HepG2 (cell line): ENCODE data around the gene CALN1. TPM values are rescaled to one million over a fixed set of nuclear protein-coding genes. Genes with fewer than 3 reads are reported as not detected.

Experiments
- ATAC-seq: fragments of 200-7000 bp; cut with Tn5 transposase; 3 replicates; pipeline ENCODE4 v1.9.1; 2020; ENCODE audit warnings: mild to moderate bottlenecking, moderate library complexity
- BruUV-seq: library from RNA; stranded (reverse); fragments of 400-500 nt; replicated peaks from 2 replicates; lab custom pipeline; 2021; lab: Mats Ljungman, UMichigan
- CTCF ChIA-PET: fragments of 300-600 bp; formaldehyde crosslinking; extraction: SDS; loops from one replicate; lab custom pipeline; 2021; ENCODE audit warnings: low total read pairs, inconsistent platforms, low intra/inter-chr PET ratio; lab: Yijun Ruan, JAX
- POLR2A ChIA-PET: fragments of 350-600 bp; sonication (Branson Sonifier 250); formaldehyde crosslinking; loops from one replicate; lab custom pipeline; 2020; ENCODE audit warnings: antibody characterized with exemption, inconsistent platforms; lab: Yijun Ruan, JAX
- DNase-seq: peaks from one replicate; pipeline ENCODE4 v3.0.0-alpha.2; 2015; ENCODE audit warnings: low spot score
- FAIRE-seq: peaks from 3 replicates; lab custom pipeline; 2011; peaks lifted over from hg19 to GRCh38; lab: Jason Lieb, UNC
- H2AFZ ChIP-seq: one replicate; pipeline ENCODE4 v1.6.1; 2011; ENCODE audit warnings: low read length, inconsistent platforms
- H3K27ac ChIP-seq: fragments of 300-600 bp; 3 replicates; pipeline ENCODE4 v1.8.0; 2011; ENCODE audit warnings: mixed run types, mild to moderate bottlenecking, mixed read lengths, low read length, inconsistent platforms; ENCODE audit not compliant: insufficient read depth; ENCODE audit errors: extremely low read length
- H3K27me3 ChIP-seq, 2 experiments: fragments of 200-600 bp in 1 of 2; 2 replicates in 1 of 2; 3 replicates in 1 of 2; pipeline versions ENCODE4 v1.6.0 to v1.8.0; 2011; ENCODE audit warnings: low read length in 2 of 2, mild to moderate bottlenecking in 2 of 2, moderate library complexity in 2 of 2, inconsistent platforms in 1 of 2; ENCODE audit not compliant: insufficient read depth in 2 of 2, control insufficient read depth in 1 of 2
- H3K36me3 ChIP-seq, 2 experiments: fragments of 200-600 bp in 1 of 2; replicated peaks in 1 of 2; 2 replicates in 1 of 2; 3 replicates in 1 of 2; pipeline versions ENCODE4 v1.5.1 to v1.8.0; 2011; ENCODE audit warnings: low read length in 2 of 2, inconsistent platforms in 1 of 2; ENCODE audit not compliant: insufficient read depth in 2 of 2, control insufficient read depth in 1 of 2
- H3K4me1 ChIP-seq: 2 replicates; pipeline ENCODE4 v1.5.1; 2012; ENCODE audit warnings: low read length, inconsistent platforms; ENCODE audit not compliant: insufficient read depth
- H3K4me2 ChIP-seq: 2 replicates; pipeline ENCODE4 v1.6.0; 2011; ENCODE audit warnings: low read depth, low read length, inconsistent platforms
- H3K4me3 ChIP-seq, 3 experiments: fragments of 200-600 bp in 1 of 3; sonication (generic), shearing (Covaris generic) in 1 of 3; replicated peaks in 1 of 3; 2 replicates each; pipeline ENCODE4 v1.5.1; 2011 to 2016; ENCODE audit warnings: low read length in 3 of 3, inconsistent platforms in 2 of 3, low read depth in 2 of 3, mild to moderate bottlenecking in 2 of 3, control low read depth in 1 of 3, mixed read lengths in 1 of 3; ENCODE audit not compliant: insufficient read depth in 1 of 3
- H3K79me2 ChIP-seq: one replicate; pipeline ENCODE4 v1.6.1; 2011; ENCODE audit warnings: low read length, inconsistent platforms; ENCODE audit not compliant: insufficient read depth
- H3K9ac ChIP-seq: 2 replicates; pipeline ENCODE4 v1.6.0; 2011; ENCODE audit warnings: mild to moderate bottlenecking, low read depth, low read length, inconsistent platforms; ENCODE audit not compliant: insufficient read depth
- H3K9me3 ChIP-seq: 2 replicates; pipeline ENCODE4 v1.5.1; 2012; ENCODE audit warnings: mild to moderate bottlenecking, low read length
- H4K20me1 ChIP-seq: 2 replicates; pipeline ENCODE4 v1.6.0; 2011; ENCODE audit warnings: inconsistent platforms, mild to moderate bottlenecking, low read length, moderate library complexity; ENCODE audit not compliant: insufficient read depth
- ARNT ChIP-seq: fragments of 450-650 bp; IDR thresholded peaks from 2 replicates; pipeline ENCODE4 v1.6.1; 2017
- EED ChIP-seq: sonication (generic); formaldehyde crosslinking; IDR thresholded peaks from 2 replicates; pipeline ENCODE4 v1.5.0; 2020; ENCODE audit warnings: mild to moderate bottlenecking, missing genetic modification reagents
- SALL2 ChIP-seq: sonication (generic); formaldehyde crosslinking; IDR thresholded peaks from 2 replicates; pipeline ENCODE4 v1.8.1; 2023; ENCODE audit warnings: mild to moderate bottlenecking, missing genetic modification reagents, inconsistent platforms
- ZNF12 ChIP-seq: sonication (generic); formaldehyde crosslinking; IDR thresholded peaks from 2 replicates; pipeline ENCODE4 v1.5.0; 2020; ENCODE audit warnings: missing genetic modification reagents
- ZNF121 ChIP-seq: sonication (generic); formaldehyde crosslinking; IDR thresholded peaks from 2 replicates; pipeline ENCODE4 v1.5.0; 2020; ENCODE audit warnings: mild to moderate bottlenecking, missing genetic modification reagents
- ZNF136 ChIP-seq: sonication (generic); formaldehyde crosslinking; IDR thresholded peaks from 2 replicates; pipeline ENCODE4 v1.8.1; 2022; ENCODE audit warnings: low read depth, mild to moderate bottlenecking, moderate library complexity, missing genetic modification reagents
- WGBS: methylation state at CpG from one replicate; pipeline ENCODE4 v1.1.6; 2017; ENCODE audit warnings: low lambda C conversion rate; 5-methylcytosine and 5-hydroxymethylcytosine counted together
- in situ Hi-C: cut with HindIII; loops from 2 replicates; pipeline ENCODE4 v1.10.0; 2017; ENCODE audit warnings: low pct_unique_long_range_greater_than_20kb; ENCODE audit not compliant: extremely low pct_ligation_motif_present
- intact Hi-C: fragments of 100-400 bp; cut with micrococcal nuclease; formaldehyde crosslinking; loops from one replicate; pipeline ENCODE4 v1.10.0; 2022; ENCODE audit not compliant: unreplicated experiment
- polyA plus RNA-seq, 8 experiments: library from polyadenylated mRNA; depleted of rRNA in 3 of 8; stranded (reverse) in 7 of 8; unstranded in 1 of 8; fragments of >200 nt; fragmentation: Illumina TruSeq in 4 of 8; extraction: Trizol in 4 of 8; gene quantifications; 2 replicates each; pipeline versions ENCODE4 v1.2.1 to v1.2.3, GENCODE V29; 2011 to 2016; ENCODE audit warnings: low read depth in 4 of 8, missing spikeins in 1 of 8, mixed read lengths in 1 of 8; ENCODE audit not compliant: insufficient read depth in 1 of 8
- total RNA-seq, 5 experiments: library from RNA; depleted of rRNA; stranded (reverse); fragments of >200 nt; fragmentation: Illumina TruSeq; extraction: Trizol; gene quantifications; 2 replicates each; pipeline ENCODE4 v1.2.3, GENCODE V29; 2016; ENCODE audit warnings: low read depth in 1 of 5
- TF ChIP-seq, protein P1 (sequence below): sonication (generic); formaldehyde crosslinking; IDR thresholded peaks from 2 replicates; pipeline ENCODE4 v1.5.0; 2020; ENCODE audit warnings: mild to moderate bottlenecking, missing genetic modification reagents, borderline replicate concordance

The CALN1 gene
- total and polyA plus RNA-seq, 2 of the 13 experiments (the other 11 are each of a cell fraction or from before 2014, with no cell fraction given), result not detected

GRCh38 chr7:72097226-72097625, 314.9 kb downstream of the CALN1 start (continued):
- TF ChIP-seq, protein P1, sequence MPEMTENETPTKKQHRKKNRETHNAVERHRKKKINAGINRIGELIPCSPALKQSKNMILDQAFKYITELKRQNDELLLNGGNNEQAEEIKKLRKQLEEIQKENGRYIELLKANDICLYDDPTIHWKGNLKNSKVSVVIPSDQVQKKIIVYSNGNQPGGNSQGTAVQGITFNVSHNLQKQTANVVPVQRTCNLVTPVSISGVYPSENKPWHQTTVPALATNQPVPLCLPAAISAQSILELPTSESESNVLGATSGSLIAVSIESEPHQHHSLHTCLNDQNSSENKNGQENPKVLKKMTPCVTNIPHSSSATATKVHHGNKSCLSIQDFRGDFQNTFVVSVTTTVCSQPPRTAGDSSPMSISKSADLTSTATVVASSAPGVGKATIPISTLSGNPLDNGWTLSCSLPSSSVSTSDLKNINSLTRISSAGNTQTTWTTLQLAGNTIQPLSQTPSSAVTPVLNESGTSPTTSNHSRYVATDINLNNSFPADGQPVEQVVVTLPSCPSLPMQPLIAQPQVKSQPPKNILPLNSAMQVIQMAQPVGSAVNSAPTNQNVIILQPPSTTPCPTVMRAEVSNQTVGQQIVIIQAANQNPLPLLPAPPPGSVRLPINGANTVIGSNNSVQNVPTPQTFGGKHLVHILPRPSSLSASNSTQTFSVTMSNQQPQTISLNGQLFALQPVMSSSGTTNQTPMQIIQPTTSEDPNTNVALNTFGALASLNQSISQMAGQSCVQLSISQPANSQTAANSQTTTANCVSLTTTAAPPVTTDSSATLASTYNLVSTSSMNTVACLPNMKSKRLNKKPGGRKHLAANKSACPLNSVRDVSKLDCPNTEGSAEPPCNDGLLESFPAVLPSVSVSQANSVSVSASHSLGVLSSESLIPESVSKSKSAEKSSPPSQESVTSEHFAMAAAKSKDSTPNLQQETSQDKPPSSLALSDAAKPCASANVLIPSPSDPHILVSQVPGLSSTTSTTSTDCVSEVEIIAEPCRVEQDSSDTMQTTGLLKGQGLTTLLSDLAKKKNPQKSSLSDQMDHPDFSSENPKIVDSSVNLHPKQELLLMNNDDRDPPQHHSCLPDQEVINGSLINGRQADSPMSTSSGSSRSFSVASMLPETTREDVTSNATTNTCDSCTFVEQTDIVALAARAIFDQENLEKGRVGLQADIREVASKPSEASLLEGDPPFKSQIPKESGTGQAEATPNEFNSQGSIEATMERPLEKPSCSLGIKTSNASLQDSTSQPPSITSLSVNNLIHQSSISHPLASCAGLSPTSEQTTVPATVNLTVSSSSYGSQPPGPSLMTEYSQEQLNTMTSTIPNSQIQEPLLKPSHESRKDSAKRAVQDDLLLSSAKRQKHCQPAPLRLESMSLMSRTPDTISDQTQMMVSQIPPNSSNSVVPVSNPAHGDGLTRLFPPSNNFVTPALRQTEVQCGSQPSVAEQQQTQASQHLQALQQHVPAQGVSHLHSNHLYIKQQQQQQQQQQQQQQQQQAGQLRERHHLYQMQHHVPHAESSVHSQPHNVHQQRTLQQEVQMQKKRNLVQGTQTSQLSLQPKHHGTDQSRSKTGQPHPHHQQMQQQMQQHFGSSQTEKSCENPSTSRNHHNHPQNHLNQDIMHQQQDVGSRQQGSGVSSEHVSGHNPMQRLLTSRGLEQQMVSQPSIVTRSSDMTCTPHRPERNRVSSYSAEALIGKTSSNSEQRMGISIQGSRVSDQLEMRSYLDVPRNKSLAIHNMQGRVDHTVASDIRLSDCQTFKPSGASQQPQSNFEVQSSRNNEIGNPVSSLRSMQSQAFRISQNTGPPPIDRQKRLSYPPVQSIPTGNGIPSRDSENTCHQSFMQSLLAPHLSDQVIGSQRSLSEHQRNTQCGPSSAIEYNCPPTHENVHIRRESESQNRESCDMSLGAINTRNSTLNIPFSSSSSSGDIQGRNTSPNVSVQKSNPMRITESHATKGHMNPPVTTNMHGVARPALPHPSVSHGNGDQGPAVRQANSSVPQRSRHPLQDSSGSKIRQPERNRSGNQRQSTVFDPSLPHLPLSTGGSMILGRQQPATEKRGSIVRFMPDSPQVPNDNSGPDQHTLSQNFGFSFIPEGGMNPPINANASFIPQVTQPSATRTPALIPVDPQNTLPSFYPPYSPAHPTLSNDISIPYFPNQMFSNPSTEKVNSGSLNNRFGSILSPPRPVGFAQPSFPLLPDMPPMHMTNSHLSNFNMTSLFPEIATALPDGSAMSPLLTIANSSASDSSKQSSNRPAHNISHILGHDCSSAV (CRISPR knock-in tag), result no peak
- TF ChIP-seq ZNF136 (CRISPR knock-in tag), result no peak
- TF ChIP-seq ARNT, result no peak
- TF ChIP-seq SALL2 (CRISPR knock-in tag), result no peak

- no peak for ATAC-seq
These were observed 319.4 kb downstream of the CALN1 start for GRCh38 chr7:72092769-72093168.

More at GRCh38 chr7:72092769-72093168, 319.4 kb downstream of the CALN1 start:
- ChIA-PET POLR2A (no interaction called here), CTCF (no interaction called here)
- no peaks in the 10 kb centered on the region for H3K79me2 ChIP-seq
- TF ChIP-seq EED (CRISPR knock-in tag) (no peak), ZNF121 (CRISPR knock-in tag) (no peak), ZNF12 (CRISPR knock-in tag) (peak; percentile 30; the same call in 1 of the 2 replicates)
- H3K4me2 ChIP-seq, result no peak overlapping the region
- H3K27me3 ChIP-seq, result peaks cover 0 to 5% of the 10 kb centered on the region in 2 experiments; a peak in 1 of 5 replicates
- WGBS, result 11% methylated on average over 5 of the region's 5 CpGs
- no TSS peak for BruUV-seq
- no peaks in the 10 kb centered on the region for H3K36me3 ChIP-seq
- no peaks in the 10 kb centered on the region for H3K4me1 ChIP-seq
- no peak overlapping the region for H3K27ac ChIP-seq
- H3K4me3 ChIP-seq, result no peak overlapping the region
- FAIRE-seq, result no peak
- H3K9me3 ChIP-seq, result no peaks in the 10 kb centered on the region
- H2AFZ ChIP-seq, result no peak overlapping the region
- intact Hi-C loops (no loop called here), in situ Hi-C loops (no loop called here)
- no peak for DNase-seq
- H3K9ac ChIP-seq, result no peak overlapping the region
- no peaks in the 10 kb centered on the region for H4K20me1 ChIP-seq
